ENCODE results near the gene SUCLG2. TPM values are rescaled to one million over a fixed set of nuclear protein-coding genes. Genes with fewer than 3 reads are reported as not detected.

The SUCLG2 gene
- total and polyA plus RNA-seq, 2 of the 4 experiments (the other 2 are of a cell fraction), result 26.8 to 34.6 TPM

- H4K20me1 ChIP-seq (ENCODE audit: insufficient read depth, low read length), result no peaks in the 10 kb centered on the region
- no peak overlapping the region for H3K9ac ChIP-seq (ENCODE audit: low read depth, low read length)
- no peak overlapping the region for H2AK9ac ChIP-seq (replicated peaks; ENCODE audit: low read depth, low read length, poor library complexity)
- no peak for TF ChIP-seq RCOR1 (IDR thresholded peaks at IDR 0.05; ENCODE audit: insufficient replicate concordance, low read length)
- no peak overlapping the region for H2AFZ ChIP-seq (replicated peaks; ENCODE audit: low read length, poor library complexity)
- H2BK120ac ChIP-seq (ENCODE audit: low read depth, low read length), result no peak overlapping the region
- H4K91ac ChIP-seq (ENCODE audit: insufficient read depth, low read depth, low read length), result no peak overlapping the region
- intact Hi-C loops (cut with micrococcal nuclease), result no loop called here
- no peaks in the 10 kb centered on the region for H3K36me3 ChIP-seq (ENCODE audit: control insufficient read depth, insufficient read depth, low read length)
- H3K27ac ChIP-seq (ENCODE audit: insufficient read depth, low read length), result no peak overlapping the region
- H3K23ac ChIP-seq (ENCODE audit: low read depth, low read length), result no peak overlapping the region
- H3K9me3 ChIP-seq (ENCODE audit: control insufficient read depth, insufficient read depth, low read length), result no peaks in the 10 kb centered on the region; the same call in 1 of the 2 replicates
- ChIA-PET POLR2A (ENCODE audit: unreplicated experiment) (no interaction called here), CTCF (no interaction called here)
- no peak overlapping the region for H3K4me3 ChIP-seq (ENCODE audit: insufficient read depth, low read depth, low read length)
- ATAC-seq (ENCODE audit: low read depth) (no peak), DNase-seq (no peak)
- H3K4ac ChIP-seq (ENCODE audit: low read depth, low read length), result no peak overlapping the region
- H3K79me1 ChIP-seq (ENCODE audit: low read depth in 1 of 2, low read length in 2 of 2), result no peaks in the 10 kb centered on the region
- no peaks in the 10 kb centered on the region for H3K9me1 ChIP-seq (ENCODE audit: insufficient read depth, low read length)
- dilution Hi-C loops (cut with HindIII; ENCODE audit: low sequenced_read_pairs, unreplicated experiment), result no loop called here
- H3K27me3 ChIP-seq (ENCODE audit: control insufficient read depth, insufficient read depth, low read length), result no peaks in the 10 kb centered on the region
- H2AK5ac ChIP-seq (ENCODE audit: low read depth, low read length), result no peak overlapping the region
- no peak overlapping the region for H4K8ac ChIP-seq (ENCODE audit: low read depth in 2 of 2, low read length in 2 of 2)
- in situ Hi-C loops (cut with MboI; ENCODE audit: low sequenced_read_pairs), result no loop called here
- H2BK20ac ChIP-seq (ENCODE audit: low read depth, low read length), result no peak overlapping the region
- H4K5ac ChIP-seq (ENCODE audit: low read depth, low read length), result no peak overlapping the region
- H3K56ac ChIP-seq (ENCODE audit: extremely low read depth, insufficient read depth, low read length), result no peak overlapping the region
- H2BK5ac ChIP-seq (ENCODE audit: low read depth, low read length, poor library complexity, severe bottlenecking), result no peak overlapping the region
- H2BK15ac ChIP-seq (ENCODE audit: low read depth, low read length), result no peak overlapping the region
- no peak overlapping the region for H3K4me2 ChIP-seq (ENCODE audit: low read depth, low read length)
- H3K18ac ChIP-seq (ENCODE audit: low read depth, low read length), result no peak overlapping the region
- no peaks in the 10 kb centered on the region for H3K4me1 ChIP-seq (ENCODE audit: control insufficient read depth, insufficient read depth, low read length)
- no CpG with 5 or more reads among the region's 4 CpGs for WGBS, 2 experiments (ENCODE audit: extremely low coverage in 2 of 2, insufficient read length in 1 of 2)
- no peak overlapping the region for H3K14ac ChIP-seq (replicated peaks; ENCODE audit: low read depth, low read length)
- BruUV-seq (replicated peaks), result no TSS peak
These were observed 19.6 kb upstream of the SUCLG2 start for GRCh38 chr3:67674055-67674454.

Measured in IMR-90 (cell line).